ENCODE results near the gene LMF1.

GRCh38 chr16:1009358-1010150 lies 38.8 kb upstream of the LMF1 start:
- no peak for TF ChIP-seq CTCF (IDR thresholded peaks at IDR 0.05 in 2 of 3, conservative IDR thresholded peaks at IDR 0.05 in 1 of 3; ENCODE audit: borderline replicate concordance in 1 of 3, insufficient read depth in 1 of 3, low read depth in 2 of 3, low read length in 2 of 3)
- TF ChIP-seq POLR2AphosphoS5 (IDR thresholded peaks at IDR 0.05; ENCODE audit: low read depth, low read length) = no peak
- TF ChIP-seq POLR2A (IDR thresholded peaks at IDR 0.05; ENCODE audit: borderline replicate concordance, extremely low read depth, insufficient read depth, insufficient read length) = no peak
- TF ChIP-seq ZNF274 (IDR thresholded peaks at IDR 0.05; ENCODE audit: low read depth, low read length) = no peak
- TF ChIP-seq CBX3 (IDR thresholded peaks at IDR 0.05; ENCODE audit: low read depth) = no peak
- TF ChIP-seq EZH2 (IDR thresholded peaks at IDR 0.05) = no peak
- TF ChIP-seq TCF7L2 (IDR thresholded peaks at IDR 0.05; ENCODE audit: borderline replicate concordance, extremely low read depth, insufficient read depth, insufficient read length) = no peak

All from HCT116 (cell line).